HG02970 (cell line): ENCODE measurements around the gene C10orf95.

Experiments
- ATAC-seq: cut with Tn5 transposase; IDR thresholded peaks from one replicate; pipeline ENCODE4 v1.9.1; 2021; ENCODE audit warnings: mild to moderate bottlenecking, moderate library complexity, moderate number of reproducible peaks; ENCODE audit not compliant: unreplicated experiment, low FRiP score

The C10orf95 gene

GRCh38 chr10:102419269-102420180 lies 31.8 kb downstream of the C10orf95 start:
- ATAC-seq, result no peak

GRCh38 chr10:102418622-102419268 lies 32.6 kb downstream of the C10orf95 start, which contains the start of gene PSD:
Gene PSD (minus strand): TSS chr10:102418785. CDS start chr10:102417038, 1,747 bp downstream.
- no peak for ATAC-seq

- no peak for ATAC-seq
Observed at GRCh38 chr10:102416695-102417094, 34.6 kb downstream of the C10orf95 start.

- no peak for ATAC-seq
Observed at GRCh38 chr10:102416283-102416682, 35.1 kb downstream of the C10orf95 start.

- ATAC-seq, result no peak
Observed at GRCh38 chr10:102414749-102415148, 36.6 kb downstream of the C10orf95 start.

GRCh38 chr10:102413806-102414561 lies 37.4 kb downstream of the C10orf95 start:
- ATAC-seq, result no peak

GRCh38 chr10:102413053-102413705 lies 38.2 kb downstream of the C10orf95 start:
- ATAC-seq, result no peak

- no peak for ATAC-seq
Observed at GRCh38 chr10:102412293-102412692, 39.0 kb downstream of the C10orf95 start.

- ATAC-seq, result no peak
Observed at GRCh38 chr10:102411341-102412255, 39.7 kb downstream of the C10orf95 start.

GRCh38 chr10:102410429-102411073 lies 40.8 kb downstream of the C10orf95 start:
- ATAC-seq, result no peak

- no peak for ATAC-seq
Observed at GRCh38 chr10:102409604-102410428, 41.5 kb downstream of the C10orf95 start.

- no peak for ATAC-seq
Observed at GRCh38 chr10:102408728-102409603, 42.4 kb downstream of the C10orf95 start.

- ATAC-seq, result no peak
Observed at GRCh38 chr10:102408131-102408727, 43.1 kb downstream of the C10orf95 start.

- ATAC-seq, result no peak
Observed at GRCh38 chr10:102407425-102408130, 43.8 kb downstream of the C10orf95 start.

GRCh38 chr10:102406815-102407214 lies 44.5 kb downstream of the C10orf95 start:
- no peak for ATAC-seq

- ATAC-seq, result no peak
Observed at GRCh38 chr10:102405632-102406031, 45.7 kb downstream of the C10orf95 start.
